A549 (cell line): Measurements from ENCODE around the gene REXO2.

Source experiments
- CBX8 ChIP-seq: fragments of 200-600 bp; sonication (generic); IDR thresholded peaks from 2 replicates; pipeline ENCODE4 v1.6.1; 2016
- CHD2 ChIP-seq: fragments of 150-350 bp; IDR thresholded peaks from 2 replicates; pipeline ENCODE4 v1.6.1; 2014; ENCODE audit warnings: low read length; ENCODE audit not compliant: partially characterized antibody
- EHMT2 ChIP-seq: fragments of 200-600 bp; sonication (generic); IDR thresholded peaks from 2 replicates; pipeline ENCODE4 v1.6.1; 2016; ENCODE audit warnings: antibody characterized with exemption, low read depth, mild to moderate bottlenecking, moderate library complexity
- MAFK ChIP-seq: fragments of 450-650 bp; IDR thresholded peaks from 2 replicates; pipeline ENCODE4 v1.6.1; 2014; ENCODE audit not compliant: partially characterized antibody
- MYC ChIP-seq: IDR thresholded peaks from 2 replicates; pipeline ENCODE4 v1.6.1; 2012; ENCODE audit warnings: mild to moderate bottlenecking, inconsistent platforms, low read length, improper control_type of control experiment, borderline replicate concordance
- POLR2AphosphoS2 ChIP-seq: conservative IDR thresholded peaks from 2 replicates; pipeline ENCODE4 v1.6.1; 2012; ENCODE audit warnings: low read length, improper control_type of control experiment, inconsistent platforms
- RARB ChIP-seq: fragments of 250-450 bp; sonication (Bioruptor Pico); IDR thresholded peaks from 2 replicates; pipeline ENCODE4 v1.8.0; 2021; ENCODE audit warnings: mild to moderate bottlenecking, moderate library complexity
- RFX5 ChIP-seq: fragments of 450-650 bp; IDR thresholded peaks from 2 replicates; pipeline ENCODE4 v1.7.1; 2014; ENCODE audit warnings: antibody characterized with exemption, mild to moderate bottlenecking, moderate library complexity
- RNF2 ChIP-seq: fragments of 200-600 bp; sonication (generic); IDR thresholded peaks from 2 replicates; pipeline ENCODE4 v1.6.1; 2016; ENCODE audit warnings: low read depth, mild to moderate bottlenecking, antibody characterized with exemption, moderate library complexity, borderline replicate concordance
- SMC3 ChIP-seq: fragments of >200 bp; sonication (Bioruptor Twin); formaldehyde crosslinking; IDR thresholded peaks from 3 replicates; pipeline ENCODE4 v1.6.1; 2018; ENCODE audit warnings: inconsistent platforms
- TF ChIP-seq, protein P1 (sequence below): fragments of >200 bp; sonication (Bioruptor Twin); formaldehyde crosslinking; IDR thresholded peaks from 3 replicates; pipeline ENCODE4 v1.5.1; 2016
- TF ChIP-seq, protein P2 (sequence below): fragments of 200-600 bp; sonication (generic); IDR thresholded peaks from 2 replicates; pipeline ENCODE4 v1.6.1; 2016; ENCODE audit warnings: antibody characterized with exemption, mild to moderate bottlenecking, moderate library complexity

DNA sequence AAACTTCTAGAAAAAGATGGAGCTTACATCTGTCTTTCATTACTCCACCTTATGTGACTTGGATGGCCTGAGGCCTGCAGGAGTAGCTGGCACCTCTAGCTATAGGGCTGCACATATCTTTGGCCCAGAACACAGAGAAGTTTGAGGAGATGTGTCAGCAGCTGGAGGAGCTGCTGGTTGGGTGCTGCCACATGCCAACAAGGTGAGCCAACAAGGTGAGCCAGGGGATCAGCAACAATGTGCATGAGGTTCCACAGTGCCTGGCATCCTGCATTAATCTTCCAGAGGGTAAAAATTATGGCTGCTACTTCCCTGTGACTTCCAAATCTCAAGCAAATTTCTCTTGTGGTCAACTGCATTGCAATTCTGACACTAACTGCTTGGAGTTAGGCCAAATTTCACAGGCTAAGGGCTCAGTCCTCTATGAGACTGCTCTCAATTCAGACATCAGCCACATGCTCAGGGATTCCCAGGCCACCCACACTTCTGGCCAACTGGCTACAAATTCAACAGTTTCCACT, 22.8 kb upstream of the REXO2 start:
- no peak for TF ChIP-seq RFX5
- TF ChIP-seq, protein P1, sequence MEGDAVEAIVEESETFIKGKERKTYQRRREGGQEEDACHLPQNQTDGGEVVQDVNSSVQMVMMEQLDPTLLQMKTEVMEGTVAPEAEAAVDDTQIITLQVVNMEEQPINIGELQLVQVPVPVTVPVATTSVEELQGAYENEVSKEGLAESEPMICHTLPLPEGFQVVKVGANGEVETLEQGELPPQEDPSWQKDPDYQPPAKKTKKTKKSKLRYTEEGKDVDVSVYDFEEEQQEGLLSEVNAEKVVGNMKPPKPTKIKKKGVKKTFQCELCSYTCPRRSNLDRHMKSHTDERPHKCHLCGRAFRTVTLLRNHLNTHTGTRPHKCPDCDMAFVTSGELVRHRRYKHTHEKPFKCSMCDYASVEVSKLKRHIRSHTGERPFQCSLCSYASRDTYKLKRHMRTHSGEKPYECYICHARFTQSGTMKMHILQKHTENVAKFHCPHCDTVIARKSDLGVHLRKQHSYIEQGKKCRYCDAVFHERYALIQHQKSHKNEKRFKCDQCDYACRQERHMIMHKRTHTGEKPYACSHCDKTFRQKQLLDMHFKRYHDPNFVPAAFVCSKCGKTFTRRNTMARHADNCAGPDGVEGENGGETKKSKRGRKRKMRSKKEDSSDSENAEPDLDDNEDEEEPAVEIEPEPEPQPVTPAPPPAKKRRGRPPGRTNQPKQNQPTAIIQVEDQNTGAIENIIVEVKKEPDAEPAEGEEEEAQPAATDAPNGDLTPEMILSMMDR: no peak
- TF ChIP-seq EHMT2: no peak
- no peak for TF ChIP-seq POLR2AphosphoS2
- no peak for TF ChIP-seq RNF2
- no peak for TF ChIP-seq CHD2
- TF ChIP-seq SMC3: no peak
- TF ChIP-seq, protein P2, sequence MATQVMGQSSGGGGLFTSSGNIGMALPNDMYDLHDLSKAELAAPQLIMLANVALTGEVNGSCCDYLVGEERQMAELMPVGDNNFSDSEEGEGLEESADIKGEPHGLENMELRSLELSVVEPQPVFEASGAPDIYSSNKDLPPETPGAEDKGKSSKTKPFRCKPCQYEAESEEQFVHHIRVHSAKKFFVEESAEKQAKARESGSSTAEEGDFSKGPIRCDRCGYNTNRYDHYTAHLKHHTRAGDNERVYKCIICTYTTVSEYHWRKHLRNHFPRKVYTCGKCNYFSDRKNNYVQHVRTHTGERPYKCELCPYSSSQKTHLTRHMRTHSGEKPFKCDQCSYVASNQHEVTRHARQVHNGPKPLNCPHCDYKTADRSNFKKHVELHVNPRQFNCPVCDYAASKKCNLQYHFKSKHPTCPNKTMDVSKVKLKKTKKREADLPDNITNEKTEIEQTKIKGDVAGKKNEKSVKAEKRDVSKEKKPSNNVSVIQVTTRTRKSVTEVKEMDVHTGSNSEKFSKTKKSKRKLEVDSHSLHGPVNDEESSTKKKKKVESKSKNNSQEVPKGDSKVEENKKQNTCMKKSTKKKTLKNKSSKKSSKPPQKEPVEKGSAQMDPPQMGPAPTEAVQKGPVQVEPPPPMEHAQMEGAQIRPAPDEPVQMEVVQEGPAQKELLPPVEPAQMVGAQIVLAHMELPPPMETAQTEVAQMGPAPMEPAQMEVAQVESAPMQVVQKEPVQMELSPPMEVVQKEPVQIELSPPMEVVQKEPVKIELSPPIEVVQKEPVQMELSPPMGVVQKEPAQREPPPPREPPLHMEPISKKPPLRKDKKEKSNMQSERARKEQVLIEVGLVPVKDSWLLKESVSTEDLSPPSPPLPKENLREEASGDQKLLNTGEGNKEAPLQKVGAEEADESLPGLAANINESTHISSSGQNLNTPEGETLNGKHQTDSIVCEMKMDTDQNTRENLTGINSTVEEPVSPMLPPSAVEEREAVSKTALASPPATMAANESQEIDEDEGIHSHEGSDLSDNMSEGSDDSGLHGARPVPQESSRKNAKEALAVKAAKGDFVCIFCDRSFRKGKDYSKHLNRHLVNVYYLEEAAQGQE: no peak
- TF ChIP-seq MAFK: no peak
- TF ChIP-seq MYC: no peak
- TF ChIP-seq CBX8: no peak
- no peak for TF ChIP-seq RARB (CRISPR knock-in tag)
